ENCODE data around the gene FERMT1. TPM values are rescaled to one million over a fixed set of nuclear protein-coding genes. Genes with fewer than 3 reads are reported as not detected.
"Not testable (repeated sequence)": the region's sequence is repeated elsewhere in the genome, so short reads cannot be mapped to it uniquely, and the experiment has no call there.

Gene FERMT1
- total RNA-seq, 1 donor from 2014 or later, result 8.4 TPM

DNA sequence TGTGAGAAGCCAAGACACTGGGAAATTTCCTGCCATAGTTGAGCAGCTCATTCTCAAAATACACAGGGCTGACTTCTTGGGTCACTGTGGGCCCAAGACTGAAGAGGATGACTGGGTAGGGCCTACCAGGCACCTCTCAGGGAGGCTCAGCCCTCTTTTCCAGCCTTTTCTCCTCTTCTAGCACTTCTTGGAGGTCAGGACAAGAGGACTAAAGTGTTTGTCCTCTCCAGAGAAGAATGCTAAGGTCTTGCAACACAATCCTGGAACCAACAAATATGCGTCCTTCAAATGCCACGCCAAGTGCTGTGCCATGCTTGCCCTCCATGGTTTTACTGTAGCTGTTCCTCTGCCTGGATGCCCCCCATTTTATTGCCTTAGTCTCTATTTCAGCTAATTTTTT is 65.7 kb downstream of the FERMT1 start:
- no peak for DNase-seq (ENCODE audit: low spot score, unreplicated experiment)
- TF ChIP-seq, protein P1, sequence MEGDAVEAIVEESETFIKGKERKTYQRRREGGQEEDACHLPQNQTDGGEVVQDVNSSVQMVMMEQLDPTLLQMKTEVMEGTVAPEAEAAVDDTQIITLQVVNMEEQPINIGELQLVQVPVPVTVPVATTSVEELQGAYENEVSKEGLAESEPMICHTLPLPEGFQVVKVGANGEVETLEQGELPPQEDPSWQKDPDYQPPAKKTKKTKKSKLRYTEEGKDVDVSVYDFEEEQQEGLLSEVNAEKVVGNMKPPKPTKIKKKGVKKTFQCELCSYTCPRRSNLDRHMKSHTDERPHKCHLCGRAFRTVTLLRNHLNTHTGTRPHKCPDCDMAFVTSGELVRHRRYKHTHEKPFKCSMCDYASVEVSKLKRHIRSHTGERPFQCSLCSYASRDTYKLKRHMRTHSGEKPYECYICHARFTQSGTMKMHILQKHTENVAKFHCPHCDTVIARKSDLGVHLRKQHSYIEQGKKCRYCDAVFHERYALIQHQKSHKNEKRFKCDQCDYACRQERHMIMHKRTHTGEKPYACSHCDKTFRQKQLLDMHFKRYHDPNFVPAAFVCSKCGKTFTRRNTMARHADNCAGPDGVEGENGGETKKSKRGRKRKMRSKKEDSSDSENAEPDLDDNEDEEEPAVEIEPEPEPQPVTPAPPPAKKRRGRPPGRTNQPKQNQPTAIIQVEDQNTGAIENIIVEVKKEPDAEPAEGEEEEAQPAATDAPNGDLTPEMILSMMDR (IDR thresholded peaks at IDR 0.05; ENCODE audit: unreplicated experiment), result no peak
- no peak overlapping the region for H3K27ac Mint-ChIP-seq
- no peak overlapping the region for H3K4me3 Mint-ChIP-seq (ENCODE audit: low read depth)
- no peaks in the 10 kb centered on the region for H3K36me3 Mint-ChIP-seq (ENCODE audit: insufficient read depth)
- H3K9me3 Mint-ChIP-seq (ENCODE audit: low read depth), result no peaks in the 10 kb centered on the region
- peaks cover 16% of the 10 kb centered on the region for H3K27me3 Mint-ChIP-seq
- peaks cover 40% of the 10 kb centered on the region for H3K4me1 Mint-ChIP-seq (ENCODE audit: low read depth)

DNA sequence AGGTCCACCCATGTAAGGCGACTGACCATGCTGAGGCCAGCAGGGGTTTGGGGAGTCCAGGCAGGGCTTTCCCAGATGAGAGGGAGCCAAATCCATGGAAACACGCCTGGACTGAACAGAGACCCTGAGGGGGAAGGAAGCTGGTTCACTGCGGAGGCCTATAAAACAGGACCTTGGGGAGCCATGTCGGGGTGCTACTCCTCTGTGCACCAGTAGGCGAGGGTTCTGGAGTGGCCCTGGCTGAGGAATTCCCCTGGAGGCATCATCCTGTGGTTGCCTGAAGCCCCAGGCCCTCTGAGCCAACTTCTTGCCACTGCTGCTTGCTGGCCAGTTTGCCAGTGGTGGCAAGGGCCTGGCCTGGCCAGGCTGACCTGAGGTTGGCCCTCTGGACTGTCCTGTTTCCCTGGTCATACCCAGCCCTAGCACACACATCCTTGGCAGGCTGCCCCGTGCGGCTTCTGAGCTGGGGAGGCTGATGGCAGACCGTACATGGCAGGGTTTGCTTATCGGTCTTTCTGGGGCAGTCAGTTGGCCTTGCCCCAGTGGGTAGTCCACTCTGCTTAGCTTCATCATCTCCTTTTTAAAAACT is 66.8 kb downstream of the FERMT1 start:
- H3K9me3 Mint-ChIP-seq (ENCODE audit: low read depth), result no peaks in the 10 kb centered on the region
- H3K27ac Mint-ChIP-seq, result no peak overlapping the region
- no peak for DNase-seq (ENCODE audit: low spot score, unreplicated experiment)
- peaks cover 44% of the 10 kb centered on the region for H3K4me1 Mint-ChIP-seq (ENCODE audit: low read depth)
- H3K36me3 Mint-ChIP-seq (ENCODE audit: insufficient read depth), result no peaks in the 10 kb centered on the region
- H3K27me3 Mint-ChIP-seq, result peaks cover 21% of the 10 kb centered on the region
- H3K4me3 Mint-ChIP-seq (ENCODE audit: low read depth), result no peak overlapping the region
- TF ChIP-seq, protein P1 (IDR thresholded peaks at IDR 0.05; ENCODE audit: unreplicated experiment), result no peak

DNA sequence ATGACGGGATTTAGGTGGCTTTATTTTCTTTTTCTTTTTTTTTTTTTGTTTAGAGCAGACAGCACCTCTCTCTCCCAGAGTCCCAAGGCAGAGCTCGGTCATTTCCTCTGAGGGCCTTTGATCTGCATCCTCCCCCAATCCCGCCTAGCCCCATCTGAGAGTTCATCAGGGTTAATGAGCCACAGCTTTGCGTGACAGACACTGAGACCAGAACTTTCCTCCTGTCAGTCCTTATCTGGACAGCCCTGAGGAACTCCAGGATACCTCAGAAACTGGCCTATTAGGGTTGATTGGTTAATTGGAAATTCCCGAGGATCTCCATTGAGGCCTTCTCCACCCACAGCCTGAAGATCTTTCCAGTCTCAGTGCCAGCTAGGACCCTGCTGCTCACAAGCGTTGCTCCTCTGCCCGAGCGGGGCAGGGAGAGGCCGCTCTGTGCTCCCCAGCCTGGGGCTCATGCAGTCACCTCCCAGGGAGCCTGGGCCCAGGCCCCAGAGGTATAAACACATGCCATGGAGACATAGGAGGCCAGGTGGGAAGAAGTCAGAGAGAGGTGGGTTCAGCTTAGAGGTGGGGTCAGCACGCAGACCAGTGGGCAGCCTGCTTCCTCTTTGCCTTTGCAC is 67.6 kb downstream of the FERMT1 start:
- Mint-ChIP-seq H3K9me3 (ENCODE audit: low read depth) (no peaks in the 10 kb centered on the region), H3K4me1 (ENCODE audit: low read depth) (peaks cover 49% of the 10 kb centered on the region), H3K27ac (peak overlapping the region; percentile 77), H3K4me3 (ENCODE audit: low read depth) (no peak overlapping the region), H3K27me3 (peaks cover 29% of the 10 kb centered on the region), H3K36me3 (ENCODE audit: insufficient read depth) (peaks cover 2% of the 10 kb centered on the region)
- DNase-seq (ENCODE audit: low spot score, unreplicated experiment), result no peak
- TF ChIP-seq, protein P1 (IDR thresholded peaks at IDR 0.05; ENCODE audit: unreplicated experiment), result no peak

DNA sequence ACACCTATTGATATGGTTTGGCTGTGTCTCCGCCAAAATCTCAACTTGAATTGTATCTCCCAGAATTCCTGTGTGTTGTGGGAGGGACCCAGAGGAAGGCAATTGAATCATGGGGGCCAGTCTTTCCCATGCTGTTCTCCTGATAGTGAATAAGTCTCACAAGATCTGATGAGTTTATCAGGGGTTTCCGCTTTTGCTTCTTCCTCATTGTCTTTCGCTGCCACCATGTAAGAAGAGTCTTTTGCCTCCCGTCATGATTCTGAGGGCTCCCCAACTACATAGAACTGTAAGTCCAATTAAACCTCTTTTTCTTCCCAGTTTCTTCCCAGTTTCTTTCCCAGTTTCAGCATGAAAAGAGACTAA is 68.2 kb downstream of the FERMT1 start:
- Mint-ChIP-seq H3K27me3 (peaks cover 33% of the 10 kb centered on the region), H3K4me1 (ENCODE audit: low read depth) (peaks cover 45% of the 10 kb centered on the region)
- H3K4me3 Mint-ChIP-seq (ENCODE audit: low read depth); H3K27ac Mint-ChIP-seq; H3K36me3 Mint-ChIP-seq (ENCODE audit: insufficient read depth); DNase-seq (ENCODE audit: low spot score, unreplicated experiment); H3K9me3 Mint-ChIP-seq (ENCODE audit: low read depth): not testable (repeated sequence)

DNA sequence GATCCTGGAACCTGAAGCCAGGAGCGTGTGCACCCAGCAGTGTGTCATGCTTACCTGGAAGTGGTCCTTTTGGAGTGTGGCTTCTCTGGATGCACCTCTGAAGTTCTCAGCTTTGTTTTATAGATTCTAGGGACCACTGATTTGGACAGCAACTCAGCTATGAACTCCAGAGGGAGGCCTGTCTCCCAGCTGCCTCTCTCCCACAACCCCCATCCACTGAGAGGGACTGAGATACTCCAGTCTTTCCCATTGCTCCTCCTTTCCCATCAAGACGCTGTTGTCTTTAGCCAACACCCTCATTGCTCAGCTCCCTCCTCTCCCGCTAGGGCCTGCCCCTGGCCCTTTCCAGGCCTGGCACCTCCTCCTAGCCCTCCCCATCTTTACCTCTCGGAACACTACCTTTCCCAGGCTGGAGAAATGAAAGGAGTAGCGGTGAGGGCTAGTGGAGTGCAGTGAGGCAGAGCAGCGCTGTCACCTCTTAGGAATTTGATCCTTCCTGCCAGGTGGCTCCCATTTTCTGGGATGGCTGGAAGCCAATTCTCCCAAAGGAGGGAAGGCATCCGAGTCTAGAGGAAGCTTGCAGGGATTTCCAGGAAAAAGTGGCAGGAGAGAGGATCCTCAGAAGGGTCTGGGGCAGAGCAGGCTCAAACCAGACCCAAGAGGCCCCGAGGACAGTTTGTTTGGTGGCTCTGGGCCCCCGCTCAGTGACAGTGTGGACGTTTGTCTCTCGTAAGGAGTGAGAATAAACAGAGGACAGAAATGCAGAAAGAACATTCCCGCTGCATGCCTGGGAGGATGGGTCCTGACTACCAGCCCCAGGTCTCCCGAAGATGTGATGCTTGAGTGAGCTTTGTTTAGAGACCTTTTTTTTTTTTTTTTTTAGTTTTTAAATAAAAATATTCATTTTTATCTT is 68.8 kb downstream of the FERMT1 start, which contains the start of gene LRRN4:
TSS of gene LRRN4 (minus strand) at position 285 of the 913 bp plus-strand sequence. CDS start 1,261 bp downstream, outside the sequence.
- peak within 1 kb of the TSS; percentile 67 for H3K4me3 Mint-ChIP-seq (ENCODE audit: low read depth)
- no peaks in the 10 kb centered on the region for H3K9me3 Mint-ChIP-seq (ENCODE audit: low read depth)
- peaks cover 33% of the 10 kb centered on the region for H3K27me3 Mint-ChIP-seq
- H3K27ac Mint-ChIP-seq, result peak within 1 kb of the TSS; percentile 81
- H3K36me3 Mint-ChIP-seq (ENCODE audit: insufficient read depth), result peaks cover 5% of the 10 kb centered on the region
- TF ChIP-seq, protein P1 (IDR thresholded peaks at IDR 0.05; ENCODE audit: unreplicated experiment), result no peak
- DNase-seq (ENCODE audit: low spot score, unreplicated experiment), result no peak
- H3K4me1 Mint-ChIP-seq (ENCODE audit: low read depth), result peaks cover 39% of the 10 kb centered on the region

Measured in progenitor cell of endocrine pancreas (in vitro differentiated cells).